ENCODE results near the gene ICOS.

GRCh38 chr2:204008352-204008751 lies 71.8 kb downstream of the ICOS start:
- TF ChIP-seq CTCF (conservative IDR thresholded peaks at IDR 0.05; ENCODE audit: low read depth, low read length): no peak
- no peak for TF ChIP-seq EZH2 (IDR thresholded peaks at IDR 0.05; ENCODE audit: low read length, unreplicated experiment)
- TF ChIP-seq EZH2phosphoT487 (IDR thresholded peaks at IDR 0.05; ENCODE audit: borderline replicate concordance, low read length): no peak

Measured in PC-3 (cell line).